Measurements from ENCODE around the gene UCKL1. TPM values are rescaled to one million over a fixed set of nuclear protein-coding genes. Genes with fewer than 3 reads are reported as not detected.

The UCKL1 gene
- total and polyA plus RNA-seq, 12 donors = 12.1 to 101 (median 37.8) TPM

GRCh38 chr20:63974402-63975200 lies 18.4 kb upstream of the UCKL1 start:
- WGBS, 4 donors = 72 to 85% (median 77%) methylated on average over 13 to 19 of the region's 19 CpGs
- no peak overlapping the region for H3K4me3 ChIP-seq
- H3K36me3 ChIP-seq (replicated peaks in 1 of 2) = no peaks in the 10 kb centered on the region
- H3K27me3 ChIP-seq = no peaks in the 10 kb centered on the region
- DNase-seq = peak in 4 of 7 donors; percentile 18 to 66 (median 40)
- TF ChIP-seq POLR2A (IDR thresholded peaks at IDR 0.05) = no peak
- TF ChIP-seq CTCF (IDR thresholded peaks at IDR 0.05) = no peak
- H3K27ac ChIP-seq = no peak overlapping the region
- intact Hi-C loops (cut with DNase I) = loop anchor here (5.0 to 10.0 kb wide), 3 partner anchors 190 to 437 kb away; partner anchors contain the start of gene PTK6 (in 1 of the 2)
- H3K4me1 ChIP-seq (replicated peaks in 1 of 2) = peaks cover 9 to 19% of the 10 kb centered on the region in 2 donors
- no peaks in the 10 kb centered on the region for H3K9me3 ChIP-seq (replicated peaks in 1 of 3)

- TF ChIP-seq POLR2A (IDR thresholded peaks at IDR 0.05) (no peak), CTCF (IDR thresholded peaks at IDR 0.05) (peak; percentile 95 to 100 (median 98))
- intact Hi-C loops (cut with DNase I) = loop anchor here (2.0 to 10.0 kb wide), 3 partner anchors 189 to 435 kb away; no protein-coding TSS in a partner anchor
- Histone ChIP-seq H3K4me3 (peak overlapping the region in 1 of 4 donors; percentile 47), H3K27me3 (no peaks in the 10 kb centered on the region), H3K36me3 (replicated peaks in 1 of 2) (no peaks in the 10 kb centered on the region), H3K4me1 (replicated peaks in 1 of 2) (peaks cover 8 to 20% of the 10 kb centered on the region in 2 donors), H3K9me3 (replicated peaks in 1 of 3) (no peaks in the 10 kb centered on the region), H3K27ac (peak overlapping the region in 2 of 5 donors; percentile 45 to 50)
- WGBS, 4 donors = 10 to 13% (median 11%) methylated on average over 30 to 37 of the region's 37 CpGs
- peak; percentile 84 to 94 (median 90) for DNase-seq
Observed at GRCh38 chr20:63973636-63974401, 17.6 kb upstream of the UCKL1 start.

- TF ChIP-seq POLR2A (IDR thresholded peaks at IDR 0.05) (no peak), CTCF (IDR thresholded peaks at IDR 0.05) (no peak)
- no peaks in the 10 kb centered on the region for H3K9me3 ChIP-seq (replicated peaks in 1 of 3)
- DNase-seq = no peak
- intact Hi-C loops (cut with DNase I) = loop anchor here (2.0 to 10.0 kb wide), 3 partner anchors 188 to 434 kb away; no protein-coding TSS in a partner anchor
- 86 to 97% (median 90%) methylated on average over 1 to 3 of the region's 3 CpGs for WGBS, 4 donors
- H3K27me3 ChIP-seq = no peaks in the 10 kb centered on the region
- no peak overlapping the region for H3K4me3 ChIP-seq
- H3K36me3 ChIP-seq (replicated peaks in 1 of 2) = no peaks in the 10 kb centered on the region
- H3K4me1 ChIP-seq (replicated peaks in 1 of 2) = peaks cover 8 to 20% of the 10 kb centered on the region in 2 donors
- H3K27ac ChIP-seq = peak overlapping the region in 1 of 5 donors; percentile 50
Observed at GRCh38 chr20:63973160-63973479, 16.9 kb upstream of the UCKL1 start.
